SHP77 (cell line): Measurements from ENCODE around the gene MPPED1.

ENCODE experiments used
- DNase-seq, 2 experiments: peaks; one replicate each; lab custom pipeline; 2025; lab: John Stamatoyannopoulos, UW

MPPED1 gene

GRCh38 chr22:43431808-43432554 lies 20.2 kb downstream of the MPPED1 start:
- no peak for DNase-seq

GRCh38 chr22:43432883-43433415 lies 21.1 kb downstream of the MPPED1 start:
- no peak for DNase-seq

- no peak for DNase-seq
These were observed 21.8 kb downstream of the MPPED1 start for GRCh38 chr22:43433451-43434274.

- DNase-seq, result no peak
These were observed 22.6 kb downstream of the MPPED1 start for GRCh38 chr22:43434275-43434927.

GRCh38 chr22:43434928-43435311 lies 23.1 kb downstream of the MPPED1 start:
- DNase-seq, result no peak

GRCh38 chr22:43435851-43436811 lies 24.3 kb downstream of the MPPED1 start:
- DNase-seq, result peak; percentile 6 to 8

GRCh38 chr22:43436868-43437267 lies 25.1 kb downstream of the MPPED1 start:
- DNase-seq, result no peak

- no peak for DNase-seq
These were observed 26.2 kb downstream of the MPPED1 start for GRCh38 chr22:43437871-43438475.

GRCh38 chr22:43438666-43439347 lies 27.0 kb downstream of the MPPED1 start:
- DNase-seq, result no peak

- DNase-seq, result no peak
These were observed 27.7 kb downstream of the MPPED1 start for GRCh38 chr22:43439368-43440103.

GRCh38 chr22:43440104-43440387 lies 28.2 kb downstream of the MPPED1 start:
- no peak for DNase-seq

GRCh38 chr22:43440556-43440955 lies 28.7 kb downstream of the MPPED1 start:
- no peak for DNase-seq

GRCh38 chr22:43441216-43441615 lies 29.4 kb downstream of the MPPED1 start:
- DNase-seq, result no peak

GRCh38 chr22:43441751-43442150 lies 29.9 kb downstream of the MPPED1 start:
- no peak for DNase-seq

- no peak for DNase-seq
These were observed 30.8 kb downstream of the MPPED1 start for GRCh38 chr22:43442386-43443151.

GRCh38 chr22:43443152-43443471 lies 31.3 kb downstream of the MPPED1 start:
- DNase-seq, result no peak

GRCh38 chr22:43446037-43446803 lies 34.4 kb downstream of the MPPED1 start:
- DNase-seq, result no peak

GRCh38 chr22:43446916-43447315 lies 35.1 kb downstream of the MPPED1 start:
- peak; percentile 70 to 80 for DNase-seq
